ENCODE measurements around the gene NR3C2.
A peak's percentile ranks its signal among the peaks of the same experiment; 100 is the strongest.
"Not testable (repeated sequence)": the region's sequence is repeated elsewhere in the genome, so short reads cannot be mapped to it uniquely, and the experiment has no call there.

The NR3C2 gene

GRCh38 chr4:148210661-148211060, 231.6 kb downstream of the NR3C2 start:
- DNase-seq = no peak

GRCh38 chr4:148207068-148207467, 235.1 kb downstream of the NR3C2 start:
- DNase-seq = no peak

- DNase-seq = no peak
Measured at GRCh38 chr4:148205476-148205875, 236.7 kb downstream of the NR3C2 start.

- DNase-seq = no peak
Measured at GRCh38 chr4:148204892-148205291, 237.3 kb downstream of the NR3C2 start.

- no peak for DNase-seq
Measured at GRCh38 chr4:148204171-148204570, 238.0 kb downstream of the NR3C2 start.

- no peak for DNase-seq
Measured at GRCh38 chr4:148203056-148203898, 238.9 kb downstream of the NR3C2 start.

GRCh38 chr4:148200960-148201359, 241.3 kb downstream of the NR3C2 start:
- no peak for DNase-seq

- DNase-seq = no peak
Measured at GRCh38 chr4:148196164-148196563, 246.1 kb downstream of the NR3C2 start.

- no peak for DNase-seq
Measured at GRCh38 chr4:148192526-148192925, 249.7 kb downstream of the NR3C2 start.

- DNase-seq = not testable (repeated sequence)
Measured at GRCh38 chr4:148187454-148188222, 254.6 kb downstream of the NR3C2 start.

- DNase-seq = no peak
Measured at GRCh38 chr4:148184922-148185321, 257.3 kb downstream of the NR3C2 start.

GRCh38 chr4:148182230-148182911, 259.8 kb downstream of the NR3C2 start:
- no peak for DNase-seq

- DNase-seq = no peak
Measured at GRCh38 chr4:148173397-148174017, 268.7 kb downstream of the NR3C2 start.

GRCh38 chr4:148171596-148171995, 270.6 kb downstream of the NR3C2 start:
- no peak for DNase-seq

- no peak for DNase-seq
Measured at GRCh38 chr4:148170408-148171365, 271.5 kb downstream of the NR3C2 start.

GRCh38 chr4:148166132-148166591, 276.1 kb downstream of the NR3C2 start:
- DNase-seq = no peak

- no peak for DNase-seq
Measured at GRCh38 chr4:148164557-148164956, 277.7 kb downstream of the NR3C2 start.

GRCh38 chr4:148162991-148163390, 279.2 kb downstream of the NR3C2 start:
- no peak for DNase-seq

- no peak for DNase-seq
Measured at GRCh38 chr4:148162519-148162918, 279.7 kb downstream of the NR3C2 start.

- no peak for DNase-seq
Measured at GRCh38 chr4:148161601-148162000, 280.6 kb downstream of the NR3C2 start.

- peak; percentile 16 for DNase-seq
Measured at GRCh38 chr4:148159793-148160192, 282.4 kb downstream of the NR3C2 start.

GRCh38 chr4:148154769-148155168, 287.4 kb downstream of the NR3C2 start:
- DNase-seq = no peak
